ENCODE results near the gene LIFR. TPM values are rescaled to one million over a fixed set of nuclear protein-coding genes. Genes with fewer than 3 reads are reported as not detected.

The LIFR gene
- total RNA-seq, 1 donor, result 39.8 TPM

DNA sequence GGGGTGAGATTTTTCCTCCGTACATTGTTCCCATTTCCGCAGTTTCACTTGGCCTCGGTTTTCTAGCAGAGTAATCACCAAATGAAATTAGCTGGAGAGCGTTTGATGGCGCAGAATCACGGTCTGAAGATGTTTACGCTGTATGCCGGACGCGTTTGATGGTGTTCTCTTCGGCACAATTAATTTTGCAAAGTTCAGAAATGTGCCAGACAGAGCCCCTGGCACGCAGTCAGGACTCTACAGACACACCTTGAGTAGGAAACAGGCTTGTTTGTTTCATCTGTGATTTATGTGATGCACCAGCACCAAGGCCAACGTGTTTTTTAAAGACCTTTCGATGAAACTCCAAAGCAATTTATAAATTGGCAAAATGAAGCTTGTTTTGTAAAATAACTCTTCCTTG lies 863 bp upstream of the LIFR start:
- H3K4me3 ChIP-seq (ENCODE audit: insufficient read depth, low read length), result peak overlapping the region; percentile 77
- H3K9me3 ChIP-seq (ENCODE audit: low read depth, low read length), result no peaks in the 10 kb centered on the region
- H3K36me3 ChIP-seq (ENCODE audit: insufficient read depth, low read length), result no peaks in the 10 kb centered on the region
- H3K4me2 ChIP-seq (ENCODE audit: insufficient read depth, low read length), result peak overlapping the region; percentile 98
- TF ChIP-seq, protein P1, sequence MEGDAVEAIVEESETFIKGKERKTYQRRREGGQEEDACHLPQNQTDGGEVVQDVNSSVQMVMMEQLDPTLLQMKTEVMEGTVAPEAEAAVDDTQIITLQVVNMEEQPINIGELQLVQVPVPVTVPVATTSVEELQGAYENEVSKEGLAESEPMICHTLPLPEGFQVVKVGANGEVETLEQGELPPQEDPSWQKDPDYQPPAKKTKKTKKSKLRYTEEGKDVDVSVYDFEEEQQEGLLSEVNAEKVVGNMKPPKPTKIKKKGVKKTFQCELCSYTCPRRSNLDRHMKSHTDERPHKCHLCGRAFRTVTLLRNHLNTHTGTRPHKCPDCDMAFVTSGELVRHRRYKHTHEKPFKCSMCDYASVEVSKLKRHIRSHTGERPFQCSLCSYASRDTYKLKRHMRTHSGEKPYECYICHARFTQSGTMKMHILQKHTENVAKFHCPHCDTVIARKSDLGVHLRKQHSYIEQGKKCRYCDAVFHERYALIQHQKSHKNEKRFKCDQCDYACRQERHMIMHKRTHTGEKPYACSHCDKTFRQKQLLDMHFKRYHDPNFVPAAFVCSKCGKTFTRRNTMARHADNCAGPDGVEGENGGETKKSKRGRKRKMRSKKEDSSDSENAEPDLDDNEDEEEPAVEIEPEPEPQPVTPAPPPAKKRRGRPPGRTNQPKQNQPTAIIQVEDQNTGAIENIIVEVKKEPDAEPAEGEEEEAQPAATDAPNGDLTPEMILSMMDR (IDR thresholded peaks at IDR 0.05; ENCODE audit: extremely low read depth, low read depth, low read length), result no peak
- H4K20me1 ChIP-seq (ENCODE audit: insufficient read depth, low read length), result no peaks in the 10 kb centered on the region
- DNase-seq (ENCODE audit: insufficient read length, low spot score, missing footprints), result no peak
- H3K4me1 ChIP-seq (ENCODE audit: insufficient read depth, low read length), result peaks cover 15% of the 10 kb centered on the region
- peak overlapping the region; percentile 97 for H2AFZ ChIP-seq (ENCODE audit: low read length)
- H3K79me2 ChIP-seq (ENCODE audit: insufficient read depth, low read length), result peaks cover 23% of the 10 kb centered on the region
- peak overlapping the region; percentile 52 for H3K27ac ChIP-seq (ENCODE audit: low read depth, low read length)
- peaks cover 10% of the 10 kb centered on the region for H3K27me3 ChIP-seq (ENCODE audit: insufficient read depth, low read length)

DNA sequence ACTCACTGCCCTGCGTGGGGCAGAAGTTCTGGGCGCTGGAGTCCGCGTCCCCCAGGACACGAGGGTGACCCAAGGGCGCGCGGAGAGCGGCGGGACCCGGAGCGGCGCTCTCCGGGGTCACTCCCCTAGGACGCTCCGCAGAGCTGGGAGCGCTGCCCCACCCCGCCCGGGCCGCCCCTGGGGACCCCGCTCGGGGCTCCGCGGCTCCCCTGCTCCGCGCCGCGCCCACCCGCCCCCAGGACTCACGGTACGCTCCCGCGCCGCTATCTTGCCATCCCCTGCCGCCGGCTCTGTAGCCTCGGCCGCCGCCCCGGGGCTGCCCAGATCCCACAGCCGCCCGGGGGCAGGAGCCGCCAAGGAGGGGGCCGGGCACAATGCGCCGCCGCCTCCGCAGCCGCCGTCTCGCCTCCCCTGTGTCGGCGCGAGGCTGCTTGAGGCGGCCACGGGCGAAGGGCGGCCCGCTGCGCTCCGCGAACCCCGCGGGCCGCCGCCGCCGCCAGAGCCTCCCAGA lies 303 bp downstream of the LIFR start:
- DNase-seq (ENCODE audit: insufficient read length, low spot score, missing footprints), result peak; percentile 95
- Histone ChIP-seq H4K20me1 (ENCODE audit: insufficient read depth, low read length) (no peaks in the 10 kb centered on the region), H2AFZ (ENCODE audit: low read length) (peak overlapping the region; percentile 64), H3K9me3 (ENCODE audit: low read depth, low read length) (no peaks in the 10 kb centered on the region), H3K4me2 (ENCODE audit: insufficient read depth, low read length) (peak overlapping the region; percentile 93), H3K4me1 (ENCODE audit: insufficient read depth, low read length) (peaks cover 17% of the 10 kb centered on the region), H3K4me3 (ENCODE audit: insufficient read depth, low read length) (peak overlapping the region; percentile 77), H3K27ac (ENCODE audit: low read depth, low read length) (no peak overlapping the region), H3K79me2 (ENCODE audit: insufficient read depth, low read length) (peaks cover 25% of the 10 kb centered on the region), H3K27me3 (ENCODE audit: insufficient read depth, low read length) (peaks cover 3% of the 10 kb centered on the region), H3K36me3 (ENCODE audit: insufficient read depth, low read length) (no peaks in the 10 kb centered on the region)
- TF ChIP-seq, protein P1 (IDR thresholded peaks at IDR 0.05; ENCODE audit: extremely low read depth, low read depth, low read length), result no peak

DNA sequence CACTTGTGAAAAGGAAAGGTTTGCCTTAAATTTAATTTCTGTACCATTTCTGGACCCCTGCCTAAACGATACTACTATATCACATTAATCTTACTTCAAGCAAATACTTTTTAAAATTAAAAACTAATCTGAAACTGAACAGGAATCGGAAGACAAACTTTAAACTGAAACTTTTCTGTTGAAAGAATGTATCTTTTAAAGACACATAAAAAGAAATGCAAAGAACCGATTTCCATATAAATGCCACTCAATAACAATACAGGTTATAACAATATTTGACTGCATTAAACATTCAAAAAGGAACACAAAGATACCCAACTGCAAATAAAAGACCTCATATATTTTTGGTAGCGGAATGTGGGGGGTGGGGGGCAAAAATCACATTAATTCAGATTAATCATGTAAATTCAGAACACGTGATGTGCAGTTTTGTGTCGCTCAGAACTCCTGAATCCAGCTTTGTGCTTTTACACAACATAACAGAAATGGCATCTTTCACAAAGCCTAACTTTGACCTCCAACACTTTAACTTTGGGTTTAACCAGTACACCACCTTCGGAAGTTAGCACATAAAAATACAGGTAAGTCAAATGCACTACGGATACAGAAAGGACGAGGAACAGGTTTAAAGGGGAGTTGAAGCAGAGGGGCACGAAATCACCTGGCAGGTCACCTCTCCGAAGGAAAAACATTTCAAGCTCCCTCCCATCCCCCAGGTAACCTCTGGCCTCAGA lies 925 bp downstream of the LIFR start:
- TF ChIP-seq, protein P1 (IDR thresholded peaks at IDR 0.05; ENCODE audit: extremely low read depth, low read depth, low read length), result no peak
- peaks cover 31% of the 10 kb centered on the region for H3K79me2 ChIP-seq (ENCODE audit: insufficient read depth, low read length)
- no peaks in the 10 kb centered on the region for H3K9me3 ChIP-seq (ENCODE audit: low read depth, low read length)
- H3K4me1 ChIP-seq (ENCODE audit: insufficient read depth, low read length), result peaks cover 23% of the 10 kb centered on the region
- peak overlapping the region; percentile 93 for H3K4me2 ChIP-seq (ENCODE audit: insufficient read depth, low read length)
- no peak overlapping the region for H3K27ac ChIP-seq (ENCODE audit: low read depth, low read length)
- no peak for DNase-seq (ENCODE audit: insufficient read length, low spot score, missing footprints)
- peak overlapping the region; percentile 77 for H3K4me3 ChIP-seq (ENCODE audit: insufficient read depth, low read length)
- no peaks in the 10 kb centered on the region for H4K20me1 ChIP-seq (ENCODE audit: insufficient read depth, low read length)
- peak overlapping the region; percentile 64 for H2AFZ ChIP-seq (ENCODE audit: low read length)
- H3K27me3 ChIP-seq (ENCODE audit: insufficient read depth, low read length), result no peaks in the 10 kb centered on the region
- H3K36me3 ChIP-seq (ENCODE audit: insufficient read depth, low read length), result no peaks in the 10 kb centered on the region

DNA sequence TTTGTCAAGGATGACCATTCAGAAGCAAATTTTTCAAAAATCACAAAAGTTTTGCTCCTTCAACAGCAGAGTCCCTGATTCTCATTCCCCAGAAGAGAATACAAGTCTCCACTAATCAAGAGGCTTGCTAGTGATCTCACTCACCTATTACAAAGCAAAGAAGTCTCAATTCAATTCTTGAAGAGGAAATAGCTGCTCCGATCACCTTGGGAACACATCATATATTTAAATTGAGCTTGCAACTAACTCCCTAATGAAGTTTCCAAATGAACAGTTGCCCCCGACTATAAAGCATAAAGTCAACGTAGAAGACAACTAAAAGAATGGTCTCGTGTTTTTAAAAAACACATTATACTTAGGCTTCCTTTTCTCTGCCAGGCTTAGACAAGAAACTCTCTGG lies 1.6 kb downstream of the LIFR start:
- peaks cover 30% of the 10 kb centered on the region for H3K4me1 ChIP-seq (ENCODE audit: insufficient read depth, low read length)
- H4K20me1 ChIP-seq (ENCODE audit: insufficient read depth, low read length), result no peaks in the 10 kb centered on the region
- H3K79me2 ChIP-seq (ENCODE audit: insufficient read depth, low read length), result peaks cover 33% of the 10 kb centered on the region
- DNase-seq (ENCODE audit: insufficient read length, low spot score, missing footprints), result no peak
- H3K4me3 ChIP-seq (ENCODE audit: insufficient read depth, low read length), result peak overlapping the region; percentile 77
- no peaks in the 10 kb centered on the region for H3K9me3 ChIP-seq (ENCODE audit: low read depth, low read length)
- H3K27ac ChIP-seq (ENCODE audit: low read depth, low read length), result no peak overlapping the region
- H3K4me2 ChIP-seq (ENCODE audit: insufficient read depth, low read length), result peak overlapping the region; percentile 93
- peak overlapping the region; percentile 18 for H2AFZ ChIP-seq (ENCODE audit: low read length)
- H3K36me3 ChIP-seq (ENCODE audit: insufficient read depth, low read length), result no peaks in the 10 kb centered on the region
- no peaks in the 10 kb centered on the region for H3K27me3 ChIP-seq (ENCODE audit: insufficient read depth, low read length)
- TF ChIP-seq, protein P1 (IDR thresholded peaks at IDR 0.05; ENCODE audit: extremely low read depth, low read depth, low read length), result no peak

Data from osteoblast (primary cell).